IPS DF 4.7 (cell line): ENCODE results near the gene MRE11.
"Not testable (repeated sequence)": the region's sequence is repeated elsewhere in the genome, so short reads cannot be mapped to it uniquely, and the experiment has no call there.

Experiments
- DNase-seq: peaks from one replicate; pipeline ENCODE4 v3.0.0-alpha.2; 2013; ENCODE audit warnings: low spot score; ENCODE audit errors: extremely low read depth

Gene MRE11

DNA sequence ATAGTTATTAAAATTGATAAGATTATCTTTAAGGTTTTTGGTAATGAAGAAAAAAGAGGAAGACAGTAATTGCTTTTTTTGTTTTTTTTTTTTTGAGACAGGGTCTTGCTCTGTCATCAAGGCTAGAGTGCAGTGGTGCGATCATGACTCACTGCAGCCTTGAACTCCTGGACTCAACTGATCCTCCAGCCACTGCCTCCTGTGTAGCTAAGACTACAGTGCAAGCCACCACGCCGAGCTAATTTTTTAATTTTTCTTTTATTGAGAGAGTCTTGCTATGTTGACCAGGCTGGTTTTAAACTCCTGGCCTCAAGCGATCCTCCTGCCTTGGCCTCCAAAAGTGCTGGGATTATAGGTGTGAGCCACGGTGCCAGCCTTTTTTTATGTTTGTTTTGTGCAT lies 12.9 kb upstream of the MRE11 start:
- not testable (repeated sequence) for DNase-seq

DNA sequence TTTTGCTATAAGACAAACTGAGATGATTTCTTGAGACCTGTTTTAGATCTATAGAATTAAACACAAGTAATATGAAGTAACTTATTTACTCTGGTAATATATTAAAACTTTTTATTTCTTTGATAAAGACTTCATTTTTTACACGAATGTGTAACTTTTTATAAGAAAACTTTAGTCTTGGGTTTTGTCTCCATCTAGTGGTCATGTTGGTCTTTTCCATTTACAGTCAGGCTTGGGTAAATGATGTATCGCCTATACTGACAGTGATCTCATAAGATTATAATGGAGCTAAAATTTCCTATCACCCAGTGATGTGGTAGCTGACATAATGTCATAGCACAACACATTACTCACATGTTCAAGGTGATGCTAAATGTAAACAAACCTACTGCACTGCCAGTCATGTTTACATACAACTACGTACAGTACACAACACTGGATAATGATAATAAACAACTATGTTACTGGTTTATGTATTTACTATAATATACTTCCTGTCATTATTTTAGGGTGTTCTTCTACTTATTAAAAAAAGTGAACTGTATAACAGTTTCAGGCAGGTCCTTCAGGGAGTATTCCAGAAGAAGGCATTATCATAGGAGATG lies 11.1 kb upstream of the MRE11 start:
- no peak for DNase-seq

DNA sequence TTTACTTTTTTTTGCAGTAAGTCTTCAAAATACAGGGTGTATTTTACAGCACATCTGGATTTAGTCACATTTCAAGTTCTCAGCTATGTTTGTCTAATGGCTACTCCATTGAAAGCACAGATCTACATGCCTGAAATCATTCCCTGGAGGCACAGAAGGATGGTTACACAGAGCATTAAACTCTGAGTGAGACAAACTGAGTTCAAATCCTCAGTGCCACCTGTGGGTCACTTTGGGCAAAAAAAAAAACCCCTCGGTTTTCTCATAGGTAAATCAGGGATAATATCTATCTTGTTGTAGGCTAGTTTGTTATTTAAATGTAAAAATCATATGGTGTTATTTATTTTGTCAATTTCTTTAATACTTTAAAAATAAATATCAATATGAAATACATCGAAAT lies 7.9 kb upstream of the MRE11 start:
- DNase-seq = no peak

GRCh38 chr11:94500181-94500580 lies 6.5 kb upstream of the MRE11 start:
- no peak for DNase-seq

GRCh38 chr11:94494126-94494680 lies 559 bp upstream of the MRE11 start:
- DNase-seq = no peak

DNA sequence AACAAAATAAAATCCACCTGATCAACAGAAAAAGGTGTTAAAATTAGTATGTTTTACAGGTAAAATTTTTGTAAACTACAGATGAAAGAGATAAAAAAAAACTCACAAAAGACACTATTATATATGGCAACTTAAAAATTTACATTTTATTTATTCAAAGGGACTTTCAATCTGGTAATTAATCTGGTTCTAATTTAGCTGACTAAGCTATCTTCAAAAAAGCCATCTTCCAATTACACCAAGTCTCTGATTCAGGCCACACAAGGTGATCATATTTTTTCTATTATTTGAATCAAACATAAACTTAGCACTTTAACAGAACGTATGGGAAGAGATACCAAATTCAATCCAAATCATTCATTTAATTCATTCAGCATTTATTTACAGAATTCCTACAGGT lies 7.6 kb downstream of the MRE11 start:
- no peak for DNase-seq

- DNase-seq = no peak
Observed at GRCh38 chr11:94481342-94481741, 12.3 kb downstream of the MRE11 start.

DNA sequence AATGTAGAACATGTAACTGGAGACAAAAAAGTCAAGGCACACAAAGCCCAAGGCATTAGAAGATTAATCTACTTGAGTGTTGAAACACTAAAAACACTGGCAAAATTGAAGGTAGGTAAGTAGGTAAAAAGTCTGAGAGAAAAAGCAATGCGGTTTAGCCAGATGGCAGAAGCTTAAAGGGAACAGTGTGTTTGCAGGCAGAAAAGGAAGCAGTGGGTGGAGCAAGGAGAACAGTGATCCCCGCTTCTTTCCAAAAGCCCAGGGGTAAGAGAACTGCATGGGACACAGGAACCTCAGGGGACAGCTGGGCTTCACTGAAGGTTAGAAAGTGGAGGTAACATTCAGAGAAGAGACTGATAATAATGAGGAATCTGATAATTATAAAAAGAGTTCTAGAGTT lies 16.0 kb downstream of the MRE11 start:
- no peak for DNase-seq

DNA sequence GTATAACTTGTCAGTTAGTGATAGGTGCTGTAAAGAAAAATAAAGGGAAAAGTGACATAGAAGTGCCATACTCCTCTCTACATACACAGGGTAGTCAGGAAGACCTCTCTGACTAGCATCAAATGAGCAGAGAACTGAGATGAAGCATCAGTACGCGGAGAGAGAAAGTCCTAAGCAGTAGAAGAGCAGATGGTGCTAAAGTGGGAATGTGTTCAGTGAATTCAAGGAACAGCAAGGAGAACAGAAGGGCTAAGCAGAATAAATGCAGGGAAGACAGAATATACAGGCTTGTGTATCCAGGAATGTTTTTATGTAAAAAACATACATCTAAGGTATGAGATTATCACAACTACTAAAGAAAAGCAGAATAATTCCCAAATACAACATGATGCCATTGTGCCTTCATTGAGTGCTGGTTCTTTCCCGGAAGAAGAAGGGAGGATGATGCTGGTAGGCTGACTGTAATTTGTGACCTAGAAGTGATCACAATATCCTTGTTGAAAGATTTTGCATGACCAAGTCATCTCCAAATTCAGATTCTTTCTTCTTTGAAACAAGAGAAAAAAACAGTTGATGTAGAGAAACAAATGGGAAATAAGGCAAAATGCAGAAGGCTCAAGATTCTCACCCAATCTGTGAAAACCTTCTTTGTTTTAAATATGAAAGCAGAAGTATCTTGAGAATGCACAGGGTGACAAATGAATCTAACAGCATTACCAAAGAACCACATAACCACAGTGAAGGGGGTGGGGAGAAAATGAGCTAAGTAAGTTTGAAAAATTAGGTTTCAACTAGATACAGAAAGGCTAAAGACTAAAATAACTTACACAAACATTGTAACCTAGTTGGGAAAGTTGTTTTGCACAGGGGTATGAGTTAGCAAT lies 20.5 kb downstream of the MRE11 start:
- peak; percentile 14 for DNase-seq

DNA sequence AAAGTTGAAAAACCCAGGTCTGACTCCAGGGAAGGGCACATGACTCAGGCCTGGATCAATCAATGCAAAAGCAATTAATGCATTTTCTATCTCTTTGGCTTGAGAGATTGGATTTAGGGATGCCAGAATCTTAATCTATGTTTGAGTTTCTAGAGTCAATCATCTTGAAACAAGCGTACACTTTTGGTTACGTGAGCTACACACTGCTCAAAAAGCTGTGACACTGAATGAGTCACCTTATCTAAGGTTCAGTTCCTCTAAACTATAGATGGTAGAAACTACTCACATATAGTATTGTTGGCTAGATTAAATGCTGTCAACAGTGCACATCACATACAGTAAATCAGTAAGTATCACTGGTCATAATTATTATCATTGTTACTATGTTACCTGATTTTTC lies 24.2 kb downstream of the MRE11 start:
- no peak for DNase-seq

GRCh38 chr11:94459576-94459975 lies 34.1 kb downstream of the MRE11 start:
- DNase-seq = no peak

DNA sequence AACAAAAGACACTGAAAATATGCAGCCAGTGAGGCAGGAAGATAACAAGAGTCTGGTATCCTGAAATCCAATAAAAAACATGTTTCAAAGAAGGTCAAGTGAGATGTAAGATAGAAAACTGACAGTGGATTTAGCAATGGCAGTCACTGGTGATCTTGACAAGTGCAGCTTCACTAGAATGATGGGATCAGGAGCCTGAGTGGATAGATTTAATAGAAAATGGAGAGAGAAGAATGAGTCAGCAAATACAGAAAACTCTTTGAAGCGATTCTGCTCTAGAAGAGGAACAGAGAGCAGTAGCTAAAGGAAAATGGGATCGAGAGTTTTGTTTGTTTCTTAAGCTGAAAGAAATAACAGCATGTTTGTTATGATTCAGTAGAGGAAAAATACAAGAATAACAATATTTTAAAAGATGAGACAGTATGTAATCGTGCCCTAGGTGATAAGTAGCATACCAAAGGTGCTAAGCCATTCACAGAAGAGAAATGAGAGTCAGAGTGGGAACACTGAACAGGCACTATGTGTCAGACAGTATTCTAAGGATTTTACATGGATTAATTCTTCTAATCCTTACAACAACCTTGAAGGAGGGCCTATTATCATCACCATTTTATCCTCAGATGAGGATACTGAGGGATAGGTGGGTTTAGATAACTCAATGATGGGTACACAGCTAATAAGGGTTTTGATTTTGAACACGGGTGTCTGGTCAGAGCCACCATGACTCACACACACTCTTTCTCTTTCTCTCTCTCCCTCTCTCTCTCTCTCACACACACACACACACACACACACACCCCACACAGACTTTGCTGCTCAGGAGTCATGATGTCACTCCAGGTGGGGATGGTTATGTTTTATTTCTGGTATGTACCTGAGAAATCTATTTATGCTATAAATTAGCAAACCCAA lies 36.3 kb downstream of the MRE11 start:
- DNase-seq = no peak

DNA sequence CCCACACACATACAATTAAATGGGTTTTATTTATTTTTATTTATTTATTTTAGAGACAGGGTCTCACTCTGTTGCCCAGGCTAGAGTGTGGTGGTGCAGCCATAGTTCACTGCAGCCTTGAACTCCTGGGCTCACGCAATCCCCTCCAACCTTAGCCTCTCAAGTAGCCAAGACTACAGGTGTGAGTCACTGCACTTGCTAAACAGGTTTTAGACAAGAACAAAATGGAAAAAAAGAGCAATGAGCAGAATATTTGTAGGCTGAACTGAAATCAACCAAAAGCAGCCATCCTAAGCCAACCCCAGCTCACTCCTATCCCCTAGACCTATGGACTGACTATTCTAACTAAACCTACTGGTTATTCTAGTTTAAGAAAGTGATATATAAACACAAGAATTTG lies 37.8 kb downstream of the MRE11 start:
- DNase-seq = no peak

GRCh38 chr11:94454301-94454700 lies 39.3 kb downstream of the MRE11 start:
- no peak for DNase-seq

GRCh38 chr11:94452988-94453387 lies 40.7 kb downstream of the MRE11 start:
- no peak for DNase-seq

- no peak for DNase-seq
Observed at GRCh38 chr11:94450048-94450447, 43.6 kb downstream of the MRE11 start.

- no peak for DNase-seq
Observed at GRCh38 chr11:94449437-94449836, 44.2 kb downstream of the MRE11 start.

DNA sequence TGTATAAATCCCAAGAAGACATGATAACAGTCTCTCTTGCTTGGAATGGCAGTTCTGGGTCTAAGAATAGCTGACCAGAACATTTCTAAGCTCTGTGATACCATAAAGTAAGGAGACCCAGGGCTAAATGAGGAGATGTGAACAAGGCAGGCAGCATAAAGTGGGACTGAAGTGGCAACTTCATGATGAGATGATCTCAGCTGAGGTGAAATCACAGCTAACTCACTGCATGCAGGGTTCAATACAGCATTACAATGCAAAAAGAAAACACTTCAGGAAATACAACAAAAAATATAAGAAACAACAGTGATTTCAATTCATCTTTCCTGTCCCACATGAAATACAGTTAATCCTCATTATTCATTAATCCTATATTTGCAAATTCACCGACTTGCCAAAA lies 44.6 kb downstream of the MRE11 start:
- no peak for DNase-seq

DNA sequence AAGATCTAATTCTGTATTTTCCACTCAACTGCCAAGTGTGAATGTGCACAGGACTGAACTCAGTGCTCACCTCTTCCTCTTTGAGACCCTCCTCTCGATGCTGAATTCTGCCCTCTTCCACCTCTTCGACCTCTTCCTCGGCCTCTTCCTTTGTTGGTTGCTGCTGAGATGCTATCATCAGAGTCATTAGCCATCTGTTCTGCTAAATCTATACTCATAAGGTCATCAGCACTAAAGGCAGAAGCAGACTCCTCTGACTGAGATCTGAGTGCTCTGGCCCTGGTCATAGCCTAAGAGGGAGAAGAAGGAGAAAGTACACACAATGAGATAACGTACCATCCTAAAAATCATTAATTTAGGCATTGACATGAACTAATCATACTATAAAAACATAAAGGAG lies 46.5 kb downstream of the MRE11 start:
- no peak for DNase-seq

DNA sequence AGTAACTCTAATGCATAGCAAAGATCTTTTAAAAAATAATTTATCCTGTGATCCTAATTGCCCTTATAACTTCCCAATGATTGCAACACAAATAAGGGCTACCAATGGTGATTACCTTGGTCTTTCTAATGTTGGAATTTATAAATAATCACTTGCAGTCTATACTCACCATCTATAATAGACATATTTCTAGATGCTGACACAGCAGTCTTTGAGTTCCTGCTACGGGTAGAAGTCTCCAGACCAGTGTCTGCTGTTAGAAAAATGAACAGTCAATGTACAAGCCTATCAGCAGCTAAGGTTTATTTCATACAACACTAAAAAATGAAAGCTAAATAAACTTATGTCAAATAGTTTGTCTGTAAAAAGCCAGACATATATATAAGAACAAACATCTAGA lies 48.0 kb downstream of the MRE11 start:
- no peak for DNase-seq

DNA sequence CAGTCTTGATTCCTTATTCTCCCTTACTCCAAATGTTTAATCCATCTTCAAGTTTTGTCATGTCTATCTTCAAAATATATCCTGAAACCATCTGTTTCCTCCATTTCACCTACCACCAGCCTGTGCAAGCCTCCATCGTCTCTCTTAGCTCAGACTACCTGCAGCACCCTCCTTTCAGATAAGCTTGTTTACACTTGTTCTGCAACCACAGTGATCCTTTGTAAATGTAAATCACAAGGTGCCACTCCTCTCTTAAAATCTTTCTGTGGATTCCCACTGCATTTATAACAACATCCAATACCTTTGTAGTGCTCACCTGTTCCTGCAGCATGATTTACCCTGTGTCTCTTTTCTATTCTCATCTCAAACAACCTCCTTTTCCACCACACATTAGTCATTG lies 60.6 kb downstream of the MRE11 start:
- DNase-seq = no peak

DNA sequence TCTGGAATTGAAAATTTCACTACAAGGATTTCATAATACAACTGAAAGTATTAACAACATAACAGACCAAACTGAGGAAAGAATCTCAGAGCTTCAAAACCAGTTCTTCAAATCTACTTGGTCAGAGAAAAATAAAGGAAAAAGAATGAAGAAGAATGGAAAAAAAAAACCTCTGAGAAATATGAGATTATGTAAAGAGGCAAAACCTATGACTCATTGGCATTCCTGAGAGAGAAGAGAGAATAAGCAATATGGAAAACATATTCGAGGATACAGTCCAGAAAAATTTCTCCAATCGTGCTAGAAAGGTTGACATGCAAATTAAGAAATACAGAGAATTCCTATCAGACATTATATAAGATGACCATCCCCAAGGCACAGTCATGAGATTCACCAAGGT lies 69.0 kb downstream of the MRE11 start:
- no peak for DNase-seq
